Ovary (tissue), 3 donors: ENCODE measurements around the gene TGM2.
"Not testable (repeated sequence)": the region's sequence is repeated elsewhere in the genome, so short reads cannot be mapped to it uniquely, and the experiment has no call there.

Experiments
- EP300 ChIP-seq: sonication (generic); formaldehyde crosslinking; IDR thresholded peaks from one replicate; pipeline ENCODE4 v1.6.1; 2017; ENCODE audit warnings: antibody characterized with exemption
- POLR2A ChIP-seq: fragments of 450-650 bp; IDR thresholded peaks from one replicate; pipeline ENCODE4 v1.6.1; 2017; ENCODE audit warnings: antibody characterized with exemption, mild to moderate bottlenecking, moderate library complexity
- TF ChIP-seq, protein P1 (sequence below), 3 donors: fragments of 450-650 bp in 2 of 3; fragments of 200-600 bp in 1 of 3; IDR thresholded peaks; one replicate each; pipeline versions ENCODE4 v1.5.1 to v1.8.0; 2016 to 2022; ENCODE audit warnings: antibody characterized with exemption in 3 of 3, mild to moderate bottlenecking in 1 of 3
- donor health status: DM: no; HTN: no; CAD: no.

DNA sequence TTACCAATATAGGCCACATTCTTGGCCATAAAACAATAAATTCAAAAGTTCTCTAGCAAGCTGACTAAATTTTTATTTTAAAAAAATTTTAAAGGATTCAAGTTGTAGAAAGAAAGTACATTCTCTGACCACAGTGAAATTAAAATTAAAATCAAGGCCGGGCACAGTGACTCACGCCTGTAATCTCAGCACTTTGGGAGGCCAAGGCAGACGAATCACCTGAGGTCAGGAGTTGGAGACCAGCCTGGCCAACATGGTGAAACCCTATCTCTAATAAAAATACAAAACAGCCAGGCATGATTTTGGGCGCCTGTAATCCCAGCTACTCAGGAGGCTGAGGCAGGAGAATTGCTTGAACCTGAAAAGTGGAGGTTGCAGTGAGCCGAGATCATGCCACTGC, 62.9 kb downstream of the TGM2 start:
- TF ChIP-seq, protein P1, sequence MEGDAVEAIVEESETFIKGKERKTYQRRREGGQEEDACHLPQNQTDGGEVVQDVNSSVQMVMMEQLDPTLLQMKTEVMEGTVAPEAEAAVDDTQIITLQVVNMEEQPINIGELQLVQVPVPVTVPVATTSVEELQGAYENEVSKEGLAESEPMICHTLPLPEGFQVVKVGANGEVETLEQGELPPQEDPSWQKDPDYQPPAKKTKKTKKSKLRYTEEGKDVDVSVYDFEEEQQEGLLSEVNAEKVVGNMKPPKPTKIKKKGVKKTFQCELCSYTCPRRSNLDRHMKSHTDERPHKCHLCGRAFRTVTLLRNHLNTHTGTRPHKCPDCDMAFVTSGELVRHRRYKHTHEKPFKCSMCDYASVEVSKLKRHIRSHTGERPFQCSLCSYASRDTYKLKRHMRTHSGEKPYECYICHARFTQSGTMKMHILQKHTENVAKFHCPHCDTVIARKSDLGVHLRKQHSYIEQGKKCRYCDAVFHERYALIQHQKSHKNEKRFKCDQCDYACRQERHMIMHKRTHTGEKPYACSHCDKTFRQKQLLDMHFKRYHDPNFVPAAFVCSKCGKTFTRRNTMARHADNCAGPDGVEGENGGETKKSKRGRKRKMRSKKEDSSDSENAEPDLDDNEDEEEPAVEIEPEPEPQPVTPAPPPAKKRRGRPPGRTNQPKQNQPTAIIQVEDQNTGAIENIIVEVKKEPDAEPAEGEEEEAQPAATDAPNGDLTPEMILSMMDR (IDR thresholded peaks at IDR 0.05): not testable (repeated sequence)
- not testable (repeated sequence) for TF ChIP-seq POLR2A, EP300
